Measurements from ENCODE around the gene TRMT5. TPM values are rescaled to one million over a fixed set of nuclear protein-coding genes. Genes with fewer than 3 reads are reported as not detected.

TRMT5 gene
- total and polyA plus RNA-seq, 2 of the 8 experiments (the other 6 are each of a cell fraction or from before 2014, with no cell fraction given): 4.3 to 24.2 TPM

GRCh38 chr14:60973070-60973469, 7.8 kb downstream of the TRMT5 start (continued):
- TF ChIP-seq, protein P1, sequence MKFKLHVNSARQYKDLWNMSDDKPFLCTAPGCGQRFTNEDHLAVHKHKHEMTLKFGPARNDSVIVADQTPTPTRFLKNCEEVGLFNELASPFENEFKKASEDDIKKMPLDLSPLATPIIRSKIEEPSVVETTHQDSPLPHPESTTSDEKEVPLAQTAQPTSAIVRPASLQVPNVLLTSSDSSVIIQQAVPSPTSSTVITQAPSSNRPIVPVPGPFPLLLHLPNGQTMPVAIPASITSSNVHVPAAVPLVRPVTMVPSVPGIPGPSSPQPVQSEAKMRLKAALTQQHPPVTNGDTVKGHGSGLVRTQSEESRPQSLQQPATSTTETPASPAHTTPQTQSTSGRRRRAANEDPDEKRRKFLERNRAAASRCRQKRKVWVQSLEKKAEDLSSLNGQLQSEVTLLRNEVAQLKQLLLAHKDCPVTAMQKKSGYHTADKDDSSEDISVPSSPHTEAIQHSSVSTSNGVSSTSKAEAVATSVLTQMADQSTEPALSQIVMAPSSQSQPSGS (IDR thresholded peaks at IDR 0.05; ENCODE audit: low read length): no peak
